Nephron progenitor cell (in vitro differentiated cells): ENCODE measurements around the gene ACER3.
"Not testable (repeated sequence)": the region's sequence is repeated elsewhere in the genome, so short reads cannot be mapped to it uniquely, and the experiment has no call there.

Source experiments
- DNase-seq: peaks from one replicate; pipeline ENCODE4 v3.0.0; 2021
- H3K27ac Mint-ChIP-seq: 2 replicates; pipeline ENCODE4 v1.8.0; 2021; ENCODE audit warnings: mild to moderate bottlenecking, moderate library complexity, mixed read lengths
- H3K27me3 Mint-ChIP-seq: 2 replicates; pipeline ENCODE4 v1.8.0; 2021; ENCODE audit warnings: mild to moderate bottlenecking, low read depth, mixed read lengths; ENCODE audit not compliant: poor library complexity
- H3K36me3 Mint-ChIP-seq: 2 replicates; pipeline ENCODE4 v1.8.0; 2021; ENCODE audit warnings: low read depth, mixed read lengths
- H3K4me1 Mint-ChIP-seq: 2 replicates; pipeline ENCODE4 v1.8.0; 2021; ENCODE audit warnings: mixed read lengths
- H3K4me3 Mint-ChIP-seq: 2 replicates; pipeline ENCODE4 v1.8.0; 2021; ENCODE audit warnings: mild to moderate bottlenecking, moderate library complexity, mixed read lengths
- H3K9me3 Mint-ChIP-seq: 2 replicates; pipeline ENCODE4 v1.8.0; 2021; ENCODE audit warnings: mild to moderate bottlenecking, moderate library complexity, mixed read lengths
- TF ChIP-seq, protein P1 (sequence below): fragments of 200-600 bp; sonication (generic); IDR thresholded peaks from 2 replicates; pipeline ENCODE4 v1.5.0; 2021; ENCODE audit warnings: antibody characterized with exemption

The ACER3 gene

DNA sequence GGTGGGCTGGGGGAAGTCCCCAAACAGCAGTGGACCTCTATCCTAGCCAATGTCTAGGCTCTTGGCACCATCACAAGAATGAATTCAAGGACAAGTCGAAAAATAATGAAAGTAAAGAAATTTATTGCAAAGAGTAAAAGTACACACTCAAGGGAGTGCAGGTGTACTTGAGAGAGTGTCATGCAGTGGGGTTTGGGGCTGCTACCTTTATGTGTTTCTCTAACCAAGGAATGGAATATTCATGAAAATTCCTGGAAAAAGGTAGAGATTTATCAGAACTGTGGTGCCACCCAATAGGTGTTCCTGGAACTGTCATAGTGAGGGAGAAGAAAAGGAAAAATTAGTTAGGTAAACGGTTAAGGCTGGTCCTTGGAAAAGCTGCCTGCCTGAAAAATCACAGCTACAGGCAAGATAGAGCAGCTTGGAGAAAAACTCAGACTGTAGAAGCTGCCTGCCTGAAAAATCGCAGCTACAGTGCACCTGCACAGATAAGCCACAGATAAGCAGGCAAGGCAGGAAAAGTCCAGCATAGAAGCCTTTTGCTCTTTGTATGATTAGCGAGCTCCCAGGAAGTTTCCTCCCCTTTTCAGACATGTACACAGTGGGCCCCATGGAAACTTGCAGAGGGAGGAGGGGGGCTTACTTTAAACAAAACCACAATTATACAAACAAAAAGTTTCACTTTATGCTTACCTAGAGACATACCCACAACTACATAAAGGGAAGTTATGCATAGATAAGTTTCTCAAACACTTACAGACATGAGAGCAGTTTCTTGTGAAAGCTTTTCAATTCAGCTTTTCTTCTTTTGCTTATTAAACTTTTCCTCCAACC lies 102.1 kb downstream of the ACER3 start:
- no peak overlapping the region for H3K4me3 Mint-ChIP-seq
- no peak for DNase-seq
- H3K27me3 Mint-ChIP-seq = no peaks in the 10 kb centered on the region
- peaks cover 49% of the 10 kb centered on the region for H3K36me3 Mint-ChIP-seq
- TF ChIP-seq, protein P1, sequence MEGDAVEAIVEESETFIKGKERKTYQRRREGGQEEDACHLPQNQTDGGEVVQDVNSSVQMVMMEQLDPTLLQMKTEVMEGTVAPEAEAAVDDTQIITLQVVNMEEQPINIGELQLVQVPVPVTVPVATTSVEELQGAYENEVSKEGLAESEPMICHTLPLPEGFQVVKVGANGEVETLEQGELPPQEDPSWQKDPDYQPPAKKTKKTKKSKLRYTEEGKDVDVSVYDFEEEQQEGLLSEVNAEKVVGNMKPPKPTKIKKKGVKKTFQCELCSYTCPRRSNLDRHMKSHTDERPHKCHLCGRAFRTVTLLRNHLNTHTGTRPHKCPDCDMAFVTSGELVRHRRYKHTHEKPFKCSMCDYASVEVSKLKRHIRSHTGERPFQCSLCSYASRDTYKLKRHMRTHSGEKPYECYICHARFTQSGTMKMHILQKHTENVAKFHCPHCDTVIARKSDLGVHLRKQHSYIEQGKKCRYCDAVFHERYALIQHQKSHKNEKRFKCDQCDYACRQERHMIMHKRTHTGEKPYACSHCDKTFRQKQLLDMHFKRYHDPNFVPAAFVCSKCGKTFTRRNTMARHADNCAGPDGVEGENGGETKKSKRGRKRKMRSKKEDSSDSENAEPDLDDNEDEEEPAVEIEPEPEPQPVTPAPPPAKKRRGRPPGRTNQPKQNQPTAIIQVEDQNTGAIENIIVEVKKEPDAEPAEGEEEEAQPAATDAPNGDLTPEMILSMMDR = no peak
- H3K4me1 Mint-ChIP-seq = no peaks in the 10 kb centered on the region
- H3K9me3 Mint-ChIP-seq = peaks cover 39% of the 10 kb centered on the region
- H3K27ac Mint-ChIP-seq = no peak overlapping the region

DNA sequence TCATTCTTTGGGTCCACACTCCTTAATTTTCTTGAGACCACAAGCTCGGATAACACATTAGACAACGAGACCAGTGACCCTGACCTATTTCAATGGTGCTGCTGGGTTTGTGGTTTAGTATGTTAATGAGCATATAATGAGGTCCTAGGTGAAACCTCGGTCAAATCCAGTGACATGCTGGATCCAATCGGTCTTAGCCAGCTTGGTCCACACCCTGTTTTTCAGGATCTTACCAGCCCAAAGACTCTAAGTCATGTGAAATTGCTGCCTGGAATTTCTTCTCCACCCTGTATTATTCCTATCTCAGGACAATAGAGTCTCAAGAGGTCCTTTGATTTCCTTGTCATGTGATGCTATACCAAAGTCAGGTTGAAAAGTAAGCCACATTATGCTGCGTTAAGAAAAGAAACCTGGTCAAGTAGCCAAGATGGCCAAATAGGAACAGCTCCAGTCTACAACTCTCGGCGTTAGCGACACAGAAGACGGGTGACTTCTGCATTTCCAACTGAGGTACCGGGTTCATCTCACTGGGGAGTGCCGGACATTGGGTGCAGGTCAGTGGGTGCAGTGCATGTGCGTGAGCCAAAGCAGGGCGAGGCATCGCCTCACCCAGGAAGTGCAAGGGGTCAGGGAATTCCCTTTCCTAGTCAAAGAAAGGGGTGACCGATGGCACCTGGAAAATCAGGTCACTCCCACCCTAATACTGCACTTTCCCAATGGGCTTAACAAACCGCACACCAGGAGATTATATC lies 102.9 kb downstream of the ACER3 start:
- not testable (repeated sequence) for H3K27ac Mint-ChIP-seq, DNase-seq, H3K4me3 Mint-ChIP-seq, H3K27me3 Mint-ChIP-seq, H3K4me1 Mint-ChIP-seq
- Mint-ChIP-seq H3K9me3 (peaks cover 39% of the 10 kb centered on the region), H3K36me3 (peaks cover 49% of the 10 kb centered on the region)

DNA sequence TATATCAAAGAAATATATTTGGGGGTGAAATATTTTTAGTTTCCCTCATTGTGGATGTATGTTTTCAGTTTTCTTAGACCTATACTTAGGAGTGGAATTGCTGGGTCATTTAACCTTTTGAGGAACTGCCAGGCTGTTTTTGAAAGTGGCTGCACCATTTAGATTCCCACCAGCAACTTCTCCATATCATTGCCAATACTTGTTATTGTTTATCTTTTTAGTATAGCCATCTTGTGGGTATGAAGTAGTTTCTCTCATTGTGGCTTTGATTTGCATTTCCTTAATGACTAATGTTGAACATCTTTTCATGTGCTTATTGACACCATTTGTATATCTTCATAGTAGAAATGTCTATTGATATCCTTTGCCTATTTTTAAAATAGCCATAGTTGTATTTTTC lies 111.3 kb downstream of the ACER3 start:
- Mint-ChIP-seq H3K4me3 (no peak overlapping the region), H3K27me3 (no peaks in the 10 kb centered on the region), H3K36me3 (peaks cover 16% of the 10 kb centered on the region), H3K9me3 (peaks cover 30% of the 10 kb centered on the region), H3K27ac (no peak overlapping the region), H3K4me1 (no peaks in the 10 kb centered on the region)
- DNase-seq = no peak
- TF ChIP-seq, protein P1 = no peak

DNA sequence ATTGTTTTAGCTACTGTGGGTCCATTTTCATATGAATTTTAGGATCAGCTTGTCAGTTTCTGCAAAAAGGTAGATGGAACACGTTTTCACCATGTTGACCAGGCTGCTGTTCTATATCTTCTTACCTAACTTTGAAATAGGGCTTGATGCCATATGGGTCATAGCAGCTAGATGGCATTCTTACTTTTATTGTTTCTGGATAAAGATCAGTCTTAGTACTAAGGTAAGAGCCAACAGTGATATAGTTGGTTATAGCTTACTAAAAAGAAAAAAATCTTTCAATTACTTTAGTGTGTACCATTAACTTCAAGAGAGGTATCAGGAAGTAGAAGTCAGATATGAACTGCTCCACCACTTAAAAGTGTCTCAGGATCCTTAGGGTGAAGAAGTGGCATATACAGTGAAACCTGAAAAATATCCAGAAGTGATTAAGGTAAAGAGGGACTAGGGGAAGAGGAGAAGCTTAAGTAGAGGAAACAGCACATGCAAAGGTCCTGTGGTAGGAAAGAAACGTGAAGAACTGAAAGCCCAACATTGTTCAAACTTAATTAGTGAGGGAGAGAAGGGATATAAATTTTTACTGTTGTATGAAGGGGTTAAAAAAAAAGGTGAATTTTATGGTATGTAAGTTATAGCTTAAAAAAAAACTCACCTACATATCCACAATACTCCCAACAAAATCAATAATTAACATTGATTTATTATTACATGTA lies 113.6 kb downstream of the ACER3 start:
- Mint-ChIP-seq H3K27me3 (no peaks in the 10 kb centered on the region), H3K4me3 (no peak overlapping the region)

DNA sequence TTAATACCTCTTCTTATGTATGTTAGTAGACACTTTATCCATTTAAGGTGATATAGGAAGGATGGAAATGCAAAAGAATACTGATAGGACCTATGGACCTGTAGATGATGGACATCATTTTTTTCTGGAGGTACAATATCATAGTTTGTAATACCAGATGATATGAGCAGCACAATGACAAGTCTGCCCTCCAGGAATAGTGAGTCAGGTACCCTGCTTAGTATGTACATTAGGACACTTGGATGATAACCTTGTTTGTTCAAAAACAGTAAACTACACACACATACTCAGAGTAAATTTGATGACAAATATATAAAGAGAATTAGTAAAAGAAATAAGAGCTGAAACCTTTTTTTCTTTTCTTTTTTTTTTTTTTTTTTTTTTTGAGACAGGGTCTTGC lies 114.8 kb downstream of the ACER3 start:
- H3K36me3 Mint-ChIP-seq = peaks cover 15% of the 10 kb centered on the region
- H3K27ac Mint-ChIP-seq = no peak overlapping the region
- H3K9me3 Mint-ChIP-seq = peaks cover 23% of the 10 kb centered on the region
- H3K27me3 Mint-ChIP-seq = peaks cover 3% of the 10 kb centered on the region
- H3K4me1 Mint-ChIP-seq = no peaks in the 10 kb centered on the region
- no peak overlapping the region for H3K4me3 Mint-ChIP-seq
- TF ChIP-seq, protein P1 = no peak
- DNase-seq = no peak

More for the DNA sequence above, 113.6 kb downstream of the ACER3 start:
- TF ChIP-seq, protein P1 = no peak
- Mint-ChIP-seq H3K27ac (no peak overlapping the region), H3K36me3 (peaks cover 16% of the 10 kb centered on the region), H3K9me3 (peaks cover 30% of the 10 kb centered on the region), H3K4me1 (no peaks in the 10 kb centered on the region)
- DNase-seq = no peak

DNA sequence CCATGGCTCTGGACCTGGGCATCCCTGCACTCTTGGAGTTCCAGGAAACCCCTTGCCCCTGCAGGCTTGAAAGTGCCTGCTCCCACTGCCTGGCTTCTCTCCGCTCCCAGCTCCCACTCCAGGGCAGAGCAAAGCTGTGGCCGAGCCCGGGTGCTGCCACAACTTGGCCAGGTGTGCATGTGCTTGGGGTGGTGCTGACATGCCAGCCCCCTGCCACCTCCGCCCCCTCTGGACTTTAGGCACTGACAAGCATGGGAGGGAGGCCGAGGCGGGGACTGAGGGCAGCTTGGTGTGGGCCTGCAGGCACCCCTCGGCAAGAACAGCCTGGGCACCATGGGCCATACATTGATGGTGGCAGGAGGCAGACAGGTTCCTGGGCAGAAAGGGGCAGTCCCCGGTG lies 117.1 kb downstream of the ACER3 start:
- no peak overlapping the region for H3K4me3 Mint-ChIP-seq
- no peak for DNase-seq
- peaks cover 3% of the 10 kb centered on the region for H3K27me3 Mint-ChIP-seq
- TF ChIP-seq, protein P1 = no peak
- H3K9me3 Mint-ChIP-seq = no peaks in the 10 kb centered on the region
- no peaks in the 10 kb centered on the region for H3K4me1 Mint-ChIP-seq
- peaks cover 2% of the 10 kb centered on the region for H3K36me3 Mint-ChIP-seq
- no peak overlapping the region for H3K27ac Mint-ChIP-seq
